GM10847 (cell line): ENCODE results near the gene TBC1D10B.

Experiments
- POLR2A ChIP-seq: IDR thresholded peaks from 2 replicates; pipeline ENCODE4 v1.6.1; 2011; ENCODE audit not compliant: insufficient read length; ENCODE audit errors: extremely low read depth

TBC1D10B gene

DNA sequence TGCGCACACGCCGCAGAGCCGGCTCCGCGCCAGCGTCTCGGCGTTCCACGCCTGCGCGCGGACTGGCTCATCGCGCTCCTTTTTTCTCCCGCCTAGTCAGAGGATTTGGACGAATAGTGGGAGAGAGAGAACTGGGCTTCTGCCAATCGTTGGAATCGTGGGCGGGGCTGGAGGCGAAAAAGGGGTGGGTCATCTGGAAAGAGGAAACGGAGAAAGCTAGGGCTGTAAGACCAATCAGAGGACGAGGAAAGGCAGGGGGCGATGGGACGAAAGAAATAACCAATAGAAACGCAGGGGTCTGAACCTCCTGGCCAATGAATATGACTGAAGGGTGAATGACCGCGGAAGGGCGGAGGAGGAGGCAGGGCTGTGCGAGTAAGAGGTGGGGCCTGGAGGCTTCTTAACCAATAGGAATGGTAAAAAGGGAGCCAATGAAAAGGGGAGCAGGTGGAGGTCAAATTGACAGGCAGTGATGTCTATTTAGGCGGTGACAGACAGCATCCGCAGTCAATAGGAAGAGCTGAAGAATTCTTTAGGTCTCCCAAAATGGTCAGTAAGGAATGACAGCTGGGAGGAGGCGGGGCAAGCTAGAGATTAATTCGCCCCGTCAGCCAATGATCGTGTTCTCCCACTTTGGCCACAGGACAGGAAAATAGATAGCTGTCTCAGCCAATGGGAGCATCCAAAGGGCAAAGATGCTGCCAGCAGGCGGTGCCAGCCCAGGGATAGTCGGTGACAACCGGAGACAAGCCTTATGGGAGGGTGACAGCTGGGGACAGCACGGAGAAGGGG is at the start of gene TBC1D10B:
TSS of gene TBC1D10B (minus strand) at position 39 of the 792 bp plus-strand sequence. CDS start 311 bp downstream, outside the sequence.
- no peak for TF ChIP-seq POLR2A

- no peak for TF ChIP-seq POLR2A
Measured at GRCh38 chr16:30418350-30419181, 48.3 kb upstream of the TBC1D10B start.

DNA sequence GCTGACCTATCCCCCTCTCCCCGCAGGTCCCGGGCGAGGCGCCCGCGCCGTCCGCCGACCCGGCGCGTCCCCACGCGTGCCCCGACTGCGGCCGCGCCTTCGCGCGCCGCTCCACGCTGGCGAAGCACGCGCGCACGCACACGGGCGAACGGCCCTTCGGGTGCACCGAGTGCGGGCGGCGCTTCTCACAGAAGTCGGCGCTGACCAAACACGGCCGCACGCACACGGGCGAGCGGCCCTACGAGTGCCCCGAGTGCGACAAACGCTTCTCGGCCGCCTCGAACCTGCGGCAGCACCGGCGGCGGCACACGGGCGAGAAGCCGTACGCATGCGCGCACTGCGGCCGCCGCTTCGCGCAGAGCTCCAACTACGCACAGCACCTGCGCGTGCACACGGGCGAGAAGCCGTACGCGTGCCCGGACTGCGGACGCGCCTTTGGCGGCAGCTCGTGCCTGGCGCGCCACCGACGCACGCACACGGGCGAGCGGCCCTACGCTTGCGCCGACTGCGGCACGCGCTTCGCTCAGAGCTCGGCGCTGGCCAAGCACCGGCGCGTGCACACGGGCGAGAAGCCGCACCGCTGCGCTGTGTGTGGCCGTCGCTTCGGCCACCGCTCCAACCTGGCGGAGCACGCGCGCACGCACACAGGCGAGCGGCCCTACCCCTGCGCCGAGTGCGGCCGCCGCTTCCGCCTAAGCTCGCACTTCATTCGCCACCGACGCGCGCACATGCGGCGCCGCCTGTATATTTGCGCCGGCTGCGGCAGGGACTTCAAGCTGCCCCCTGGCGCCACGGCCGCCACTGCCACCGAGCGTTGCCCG is 47.4 kb upstream of the TBC1D10B start:
- peak; percentile 14 for TF ChIP-seq POLR2A

DNA sequence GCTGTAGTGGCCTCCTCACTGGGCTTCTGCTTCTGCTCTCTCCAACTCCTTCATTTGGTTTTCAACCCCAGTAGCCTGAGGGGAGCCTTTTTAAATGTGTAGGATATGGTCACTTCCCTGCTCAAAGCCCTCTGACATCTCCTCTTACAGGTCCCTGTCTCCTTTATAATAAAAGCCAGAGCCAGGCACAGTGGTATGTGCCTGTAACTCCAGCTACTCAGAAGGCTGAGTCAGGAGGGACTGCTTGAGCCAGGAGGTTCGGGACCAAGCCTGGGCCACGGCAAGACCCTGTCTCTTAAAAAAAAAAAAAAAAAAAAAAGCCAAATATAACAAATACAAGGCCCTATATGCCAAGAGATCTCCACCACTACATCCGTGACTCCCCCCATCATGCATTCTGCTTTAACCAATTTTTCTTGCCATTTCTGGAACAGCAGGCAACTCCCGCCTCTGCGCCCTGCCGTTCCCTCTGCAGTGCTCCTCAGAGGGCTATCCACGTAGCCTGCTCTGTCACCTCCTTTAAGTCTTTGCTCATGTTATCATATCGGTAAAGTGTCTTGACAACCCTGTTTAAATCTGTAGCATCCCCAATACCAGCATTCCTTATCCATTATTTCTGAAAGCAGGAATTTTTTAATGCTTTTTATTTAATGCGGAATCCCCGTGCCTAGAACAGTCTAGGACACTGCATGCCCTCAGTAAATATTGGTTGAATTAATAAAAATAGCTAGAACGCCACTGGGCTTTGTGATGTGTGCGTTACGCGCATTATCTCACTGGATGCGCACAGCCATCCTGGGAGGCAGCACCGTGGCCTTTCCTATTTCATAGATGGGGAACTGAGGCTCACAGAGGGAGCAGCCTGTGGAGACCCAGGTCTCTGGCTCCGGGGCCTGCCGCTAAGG is 46.6 kb upstream of the TBC1D10B start:
- TF ChIP-seq POLR2A: no peak

- no peak for TF ChIP-seq POLR2A
Measured at GRCh38 chr16:30416047-30416603, 45.8 kb upstream of the TBC1D10B start.

DNA sequence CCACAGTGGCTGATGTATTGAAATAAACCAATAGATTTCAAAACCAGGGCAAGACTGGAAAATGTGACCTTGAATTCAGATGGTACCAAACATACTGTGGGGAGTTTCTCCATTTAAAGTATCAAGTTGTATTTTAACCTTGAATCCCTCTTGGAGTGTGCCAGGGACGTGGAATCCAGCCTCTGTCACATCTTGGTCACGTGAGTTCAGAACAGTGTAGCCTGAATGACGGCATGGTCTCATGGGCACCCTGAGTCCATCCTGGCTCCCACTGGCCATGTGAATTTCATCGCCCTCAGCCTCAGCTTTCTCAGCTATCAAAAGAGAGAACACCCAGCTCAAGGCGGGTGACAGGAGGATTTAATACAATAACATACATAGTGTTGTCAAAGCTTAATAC is 43.9 kb upstream of the TBC1D10B start:
- no peak for TF ChIP-seq POLR2A

DNA sequence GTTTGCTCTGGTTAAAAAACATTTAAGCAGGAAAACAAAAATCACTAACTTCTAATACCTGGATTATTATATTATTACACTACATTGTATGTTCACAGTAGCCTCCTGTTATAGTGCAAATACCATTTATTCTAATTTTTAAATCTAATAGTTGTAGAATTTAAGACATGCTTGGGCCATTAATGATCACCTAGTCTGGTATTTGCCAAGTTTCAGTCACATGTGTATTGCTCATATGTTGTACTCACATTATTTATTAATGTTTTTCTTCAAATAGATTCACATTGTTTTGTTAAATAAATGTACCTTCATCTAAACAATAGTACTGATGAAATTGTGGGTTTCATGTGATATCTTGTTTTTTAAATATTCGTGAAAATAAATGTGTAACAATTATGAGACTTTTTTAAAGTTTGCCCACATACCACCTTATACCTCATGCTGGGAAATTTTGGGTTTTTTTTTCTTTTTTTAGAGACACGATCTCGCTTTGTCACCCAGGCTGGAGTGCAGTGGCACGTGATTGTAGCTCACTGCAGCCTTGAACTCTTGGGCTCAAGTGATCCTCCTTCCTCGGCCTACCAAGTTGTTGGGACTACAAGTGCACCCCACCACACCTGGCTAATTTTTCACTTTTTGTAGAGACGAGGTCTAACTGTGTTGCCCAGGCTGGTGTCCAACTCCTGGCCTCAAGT is 43.0 kb upstream of the TBC1D10B start:
- no peak for TF ChIP-seq POLR2A

DNA sequence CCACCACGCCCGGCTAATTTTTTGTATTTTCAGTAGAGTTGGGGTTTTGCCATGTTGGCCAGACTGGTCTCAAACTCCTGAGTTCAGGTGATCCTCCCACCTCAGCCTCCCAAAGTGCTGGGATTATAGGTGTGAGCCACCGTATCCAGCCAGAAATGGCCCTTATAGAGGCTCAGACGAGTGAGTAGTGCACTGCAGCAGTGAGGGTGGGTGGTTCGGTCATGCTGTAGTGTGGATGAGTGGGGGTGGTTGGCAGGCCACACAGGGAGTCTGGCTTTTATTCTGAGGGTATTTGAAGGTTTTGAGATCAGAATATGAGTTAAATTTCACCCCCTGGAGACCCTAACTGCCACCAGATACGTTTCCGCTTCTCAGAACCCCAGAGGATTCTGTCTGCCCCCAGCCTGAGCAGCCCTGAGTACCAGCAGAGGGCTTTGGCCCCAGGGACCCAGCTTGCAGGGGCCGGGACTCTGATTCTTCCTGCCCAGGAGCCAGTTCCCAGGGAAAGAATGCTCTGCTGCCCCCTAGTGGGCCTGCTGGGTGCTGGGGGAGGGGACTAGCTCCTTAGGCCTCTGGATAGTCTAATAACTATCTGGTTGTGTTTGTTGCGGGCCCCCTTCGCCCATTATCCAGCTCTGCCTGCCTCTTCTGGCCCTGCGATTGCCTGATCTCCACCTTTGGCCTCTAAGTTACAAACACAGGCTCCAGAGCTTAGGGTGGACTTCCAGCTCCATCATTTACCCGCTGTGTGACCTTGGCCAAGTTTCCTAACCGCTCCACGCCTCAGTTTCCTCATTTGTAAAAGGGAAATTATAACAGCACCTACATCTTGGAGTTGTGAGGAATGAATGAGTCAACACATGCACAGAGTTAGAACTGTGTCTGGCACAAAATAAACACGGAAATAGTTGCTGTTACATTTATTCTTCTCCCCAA is 39.1 kb upstream of the TBC1D10B start:
- TF ChIP-seq POLR2A: no peak

DNA sequence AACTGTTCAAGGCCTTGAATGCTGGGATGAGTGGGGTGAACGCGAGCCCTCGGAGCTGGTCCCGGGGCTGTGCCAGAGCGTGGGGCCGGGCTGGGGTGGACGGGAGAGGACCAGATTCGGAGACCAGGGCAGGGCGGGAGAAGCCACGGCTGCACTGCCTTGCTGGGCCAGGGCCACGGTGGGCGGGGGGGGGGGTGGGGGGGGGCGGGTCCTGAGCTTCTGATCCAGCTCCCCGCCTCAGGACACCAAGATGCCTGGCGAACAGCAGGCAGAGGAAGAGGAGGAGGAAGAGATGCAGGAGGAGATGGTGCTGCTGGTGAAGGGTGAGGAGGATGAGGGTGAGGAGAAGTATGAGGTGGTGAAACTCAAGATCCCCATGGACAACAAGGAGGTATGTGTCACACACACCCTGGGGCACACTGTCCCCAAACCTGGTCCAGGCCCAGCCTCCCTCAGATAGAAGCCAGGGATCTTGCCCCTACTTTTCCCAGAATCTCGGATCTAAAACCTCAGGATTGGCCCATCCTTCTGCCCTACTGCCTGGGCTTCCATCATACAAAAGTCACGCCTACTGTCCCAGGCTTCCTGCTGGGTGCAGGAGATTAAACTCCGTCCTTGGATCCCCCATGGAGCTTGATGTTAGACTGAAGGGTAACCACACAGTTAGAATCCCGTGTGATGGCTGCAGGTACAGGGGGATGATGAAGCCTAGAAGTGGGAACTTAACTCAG is 37.7 kb upstream of the TBC1D10B start:
- TF ChIP-seq POLR2A: no peak

- TF ChIP-seq POLR2A: peak; percentile 43
Measured at GRCh38 chr16:30407102-30407803, 37.0 kb upstream of the TBC1D10B start, which contains the start of gene ZNF771. Gene ZNF771, plus strand, starts transcription at chr16:30407606. Its CDS starts 448 bp downstream, at chr16:30408054.

DNA sequence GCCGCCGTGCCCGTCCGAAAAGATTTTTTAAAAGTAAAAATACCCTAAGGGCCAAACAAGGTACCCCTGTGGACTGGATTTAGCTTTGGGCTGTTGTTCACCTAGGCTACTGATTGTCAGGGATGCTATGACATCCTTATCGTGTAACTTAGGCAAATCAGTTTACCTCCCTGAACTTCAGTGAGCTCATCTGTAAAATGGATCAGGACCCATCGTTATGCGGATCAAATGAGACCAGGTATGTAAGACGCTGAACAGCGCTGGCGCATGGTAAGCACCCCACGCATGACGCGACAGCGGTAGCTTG is 36.5 kb upstream of the TBC1D10B start:
- TF ChIP-seq POLR2A: no peak
